Mammary microvascular endothelial cell (primary cell): Measurements from ENCODE around the gene NR0B1. TPM values are rescaled to one million over a fixed set of nuclear protein-coding genes. Genes with fewer than 3 reads are reported as not detected.

Source experiments
- total RNA-seq: library from RNA; depleted of rRNA; stranded (reverse); fragments of >200 nt; gene quantifications from 2 replicates; pipeline ENCODE4 v1.2.3, GENCODE V29; 2015

The NR0B1 gene
- not detected in 2 replicates for total RNA-seq

DNA sequence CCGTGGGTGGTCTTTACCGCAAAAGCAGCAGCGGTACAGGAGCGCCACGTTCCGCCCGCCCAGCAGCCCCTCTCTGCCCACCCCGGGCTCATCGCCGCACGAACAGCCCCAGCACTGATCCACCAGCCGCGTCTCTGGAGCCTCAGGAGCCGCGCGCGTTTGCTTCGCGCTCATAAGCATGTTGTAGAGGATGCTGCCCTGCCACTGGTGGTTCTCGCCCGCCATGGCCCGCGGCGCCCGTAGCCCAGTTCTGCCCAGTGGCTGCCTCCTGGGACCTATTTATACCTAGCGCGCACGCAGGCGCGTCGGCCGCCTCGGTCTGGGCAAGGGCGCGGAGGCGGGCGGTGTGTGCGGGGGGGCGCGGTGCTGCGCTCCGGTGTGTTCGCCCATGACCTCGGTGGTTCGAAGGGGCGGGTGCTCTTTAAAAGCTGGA lies at the start of gene NR0B1:
Gene NR0B1, minus strand, starts transcription at position 252 of the 433 bp plus-strand sequence. Its CDS starts 27 bp downstream, at position 225.

Other genes starting within 250 kb of the NR0B1 start
- gene MAGEB2, start 93.8 kb downstream of the NR0B1 start, total RNA-seq = not detected in 2 replicates
- not detected in 2 replicates for gene MAGEB3, start 78.7 kb downstream of the NR0B1 start, total RNA-seq
- not detected in 2 replicates for gene MAGEB4, start 67.4 kb downstream of the NR0B1 start, total RNA-seq
- not detected in 2 replicates for gene MAGEB1, start 62.2 kb downstream of the NR0B1 start, total RNA-seq